SK-N-SH (cell line): ENCODE results near the gene PRKN.

Experiments used
- EP300 ChIP-seq, 2 experiments: IDR thresholded peaks; 2 replicates each; pipeline versions ENCODE4 v1.4.0 to v1.6.1; 2012; ENCODE audit warnings: borderline replicate concordance in 1 of 2, low read depth in 1 of 2, low read length in 1 of 2
- JUND ChIP-seq: IDR thresholded peaks from 2 replicates; pipeline ENCODE4 v1.4.0; 2012
- RCOR1 ChIP-seq: fragments of 150-350 bp; IDR thresholded peaks from 2 replicates; pipeline ENCODE4 v1.6.1; 2017; ENCODE audit warnings: antibody characterized with exemption, low read length
- RFX5 ChIP-seq: IDR thresholded peaks from 2 replicates; pipeline ENCODE4 v1.6.1; 2012; ENCODE audit warnings: mild to moderate bottlenecking, improper control_type of control experiment, low read length
- TAF1 ChIP-seq: IDR thresholded peaks from 2 replicates; pipeline ENCODE4 v1.6.1; 2012; ENCODE audit warnings: low read depth, mild to moderate bottlenecking, low read length, moderate library complexity, borderline replicate concordance
- TF ChIP-seq, protein P1 (sequence below): fragments of 200-600 bp; sonication (generic); IDR thresholded peaks from 2 replicates; pipeline ENCODE4 v1.6.1; 2017; ENCODE audit warnings: antibody characterized with exemption, mild to moderate bottlenecking, moderate library complexity
- TF ChIP-seq, protein P2 (sequence below): IDR thresholded peaks from 2 replicates; pipeline ENCODE4 v1.4.0; 2012; ENCODE audit warnings: low read depth

DNA sequence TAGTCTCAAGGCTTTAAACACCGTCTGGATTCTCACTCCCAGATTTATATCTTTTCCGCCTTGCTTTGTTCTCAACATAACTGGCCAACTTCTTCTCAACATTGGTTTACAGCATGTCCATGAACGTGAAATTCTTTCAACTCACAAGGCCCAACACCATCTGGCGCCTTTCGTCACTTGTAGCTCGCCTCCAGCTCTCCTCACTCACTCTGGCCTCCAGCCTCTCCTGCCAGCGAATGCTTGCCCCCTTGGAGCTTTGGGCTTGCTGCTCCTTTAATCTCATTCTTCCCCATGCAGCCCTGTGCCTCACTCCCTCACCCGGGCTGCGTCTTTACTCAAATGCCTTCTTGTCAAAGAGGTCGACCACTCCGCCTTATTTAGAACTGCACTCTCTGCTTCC is 324.5 kb downstream of the PRKN start:
- TF ChIP-seq, protein P1, sequence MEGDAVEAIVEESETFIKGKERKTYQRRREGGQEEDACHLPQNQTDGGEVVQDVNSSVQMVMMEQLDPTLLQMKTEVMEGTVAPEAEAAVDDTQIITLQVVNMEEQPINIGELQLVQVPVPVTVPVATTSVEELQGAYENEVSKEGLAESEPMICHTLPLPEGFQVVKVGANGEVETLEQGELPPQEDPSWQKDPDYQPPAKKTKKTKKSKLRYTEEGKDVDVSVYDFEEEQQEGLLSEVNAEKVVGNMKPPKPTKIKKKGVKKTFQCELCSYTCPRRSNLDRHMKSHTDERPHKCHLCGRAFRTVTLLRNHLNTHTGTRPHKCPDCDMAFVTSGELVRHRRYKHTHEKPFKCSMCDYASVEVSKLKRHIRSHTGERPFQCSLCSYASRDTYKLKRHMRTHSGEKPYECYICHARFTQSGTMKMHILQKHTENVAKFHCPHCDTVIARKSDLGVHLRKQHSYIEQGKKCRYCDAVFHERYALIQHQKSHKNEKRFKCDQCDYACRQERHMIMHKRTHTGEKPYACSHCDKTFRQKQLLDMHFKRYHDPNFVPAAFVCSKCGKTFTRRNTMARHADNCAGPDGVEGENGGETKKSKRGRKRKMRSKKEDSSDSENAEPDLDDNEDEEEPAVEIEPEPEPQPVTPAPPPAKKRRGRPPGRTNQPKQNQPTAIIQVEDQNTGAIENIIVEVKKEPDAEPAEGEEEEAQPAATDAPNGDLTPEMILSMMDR = no peak
- no peak for TF ChIP-seq RCOR1
- TF ChIP-seq TAF1 = no peak
- TF ChIP-seq JUND = no peak
- no peak for TF ChIP-seq RFX5
- TF ChIP-seq, protein P2, sequence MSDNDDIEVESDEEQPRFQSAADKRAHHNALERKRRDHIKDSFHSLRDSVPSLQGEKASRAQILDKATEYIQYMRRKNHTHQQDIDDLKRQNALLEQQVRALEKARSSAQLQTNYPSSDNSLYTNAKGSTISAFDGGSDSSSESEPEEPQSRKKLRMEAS = no peak
- TF ChIP-seq EP300 (IDR thresholded peaks at IDR 0.05; ENCODE audit: borderline replicate concordance in 1 of 2, low read depth in 1 of 2, low read length in 1 of 2) = no peak
